Esophagus squamous epithelium (tissue), 4 donors: ENCODE results near the gene EHD2.

Source experiments
- POLR2A ChIP-seq, 4 donors: fragments of 450-650 bp; IDR thresholded peaks; one replicate each; pipeline ENCODE4 v1.6.1; 2017; ENCODE audit warnings: antibody characterized with exemption in 4 of 4, mild to moderate bottlenecking in 4 of 4, moderate library complexity in 3 of 4
- TF ChIP-seq, protein P1 (sequence below), 6 experiments: fragments of 450-650 bp in 4 of 6; fragments of 200-600 bp in 2 of 6; sonication (generic) in 2 of 6; IDR thresholded peaks; one replicate each; pipeline ENCODE4 v1.5.1; 2016 to 2019; ENCODE audit warnings: antibody characterized with exemption in 6 of 6, mild to moderate bottlenecking in 4 of 6, moderate library complexity in 4 of 6

DNA sequence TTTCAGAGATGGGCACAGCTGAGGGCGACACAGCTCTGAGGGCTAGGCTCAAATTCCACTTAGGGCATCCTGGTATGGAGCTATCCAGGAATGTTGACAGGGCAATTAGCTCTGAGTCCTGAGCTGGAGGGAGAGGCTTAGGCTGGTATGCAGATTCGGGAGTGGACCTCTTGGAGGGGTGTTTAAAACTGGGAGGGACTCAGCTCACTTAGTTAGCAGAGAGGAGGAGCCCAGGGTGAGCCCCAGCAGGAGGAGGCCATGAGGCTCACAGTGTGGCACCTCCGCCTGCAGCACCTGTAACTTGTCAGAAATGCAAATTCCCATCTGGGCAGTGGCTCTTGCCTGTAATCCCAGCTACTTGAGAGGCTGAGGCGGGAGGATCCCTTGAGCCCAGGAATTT is 21.9 kb downstream of the EHD2 start:
- TF ChIP-seq, protein P1, sequence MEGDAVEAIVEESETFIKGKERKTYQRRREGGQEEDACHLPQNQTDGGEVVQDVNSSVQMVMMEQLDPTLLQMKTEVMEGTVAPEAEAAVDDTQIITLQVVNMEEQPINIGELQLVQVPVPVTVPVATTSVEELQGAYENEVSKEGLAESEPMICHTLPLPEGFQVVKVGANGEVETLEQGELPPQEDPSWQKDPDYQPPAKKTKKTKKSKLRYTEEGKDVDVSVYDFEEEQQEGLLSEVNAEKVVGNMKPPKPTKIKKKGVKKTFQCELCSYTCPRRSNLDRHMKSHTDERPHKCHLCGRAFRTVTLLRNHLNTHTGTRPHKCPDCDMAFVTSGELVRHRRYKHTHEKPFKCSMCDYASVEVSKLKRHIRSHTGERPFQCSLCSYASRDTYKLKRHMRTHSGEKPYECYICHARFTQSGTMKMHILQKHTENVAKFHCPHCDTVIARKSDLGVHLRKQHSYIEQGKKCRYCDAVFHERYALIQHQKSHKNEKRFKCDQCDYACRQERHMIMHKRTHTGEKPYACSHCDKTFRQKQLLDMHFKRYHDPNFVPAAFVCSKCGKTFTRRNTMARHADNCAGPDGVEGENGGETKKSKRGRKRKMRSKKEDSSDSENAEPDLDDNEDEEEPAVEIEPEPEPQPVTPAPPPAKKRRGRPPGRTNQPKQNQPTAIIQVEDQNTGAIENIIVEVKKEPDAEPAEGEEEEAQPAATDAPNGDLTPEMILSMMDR (IDR thresholded peaks at IDR 0.05): no peak
- no peak for TF ChIP-seq POLR2A (IDR thresholded peaks at IDR 0.05)
